ENCODE results near the gene PCBP1.
"Not testable (repeated sequence)": the region's sequence is repeated elsewhere in the genome, so short reads cannot be mapped to it uniquely, and the experiment has no call there.

PCBP1 gene

GRCh38 chr2:70101174-70101573 lies 13.9 kb downstream of the PCBP1 start:
- no peak for DNase-seq

GRCh38 chr2:70101686-70102085 lies 14.4 kb downstream of the PCBP1 start:
- DNase-seq = not testable (repeated sequence)

GRCh38 chr2:70102323-70102905 lies 15.1 kb downstream of the PCBP1 start:
- not testable (repeated sequence) for DNase-seq

GRCh38 chr2:70103531-70104061 lies 16.3 kb downstream of the PCBP1 start:
- no peak for DNase-seq

GRCh38 chr2:70104231-70105111 lies 17.2 kb downstream of the PCBP1 start:
- no peak for DNase-seq

- not testable (repeated sequence) for DNase-seq
Observed at GRCh38 chr2:70106138-70106537, 18.9 kb downstream of the PCBP1 start.

GRCh38 chr2:70110397-70110796 lies 23.1 kb downstream of the PCBP1 start:
- DNase-seq = not testable (repeated sequence)

GRCh38 chr2:70111752-70112591 lies 24.7 kb downstream of the PCBP1 start:
- DNase-seq = no peak

- no peak for DNase-seq
Observed at GRCh38 chr2:70113359-70114070, 26.2 kb downstream of the PCBP1 start.

- no peak for DNase-seq
Observed at GRCh38 chr2:70115646-70116442, 28.6 kb downstream of the PCBP1 start.

- no peak for DNase-seq
Observed at GRCh38 chr2:70116936-70117552, 29.8 kb downstream of the PCBP1 start.

GRCh38 chr2:70118798-70119454 lies 31.6 kb downstream of the PCBP1 start:
- DNase-seq = no peak

GRCh38 chr2:70121627-70122372 lies 34.5 kb downstream of the PCBP1 start:
- DNase-seq = no peak

- DNase-seq = no peak
Observed at GRCh38 chr2:70122470-70122869, 35.2 kb downstream of the PCBP1 start.

GRCh38 chr2:70123051-70123828 lies 36.0 kb downstream of the PCBP1 start:
- no peak for DNase-seq

- DNase-seq = no peak
Observed at GRCh38 chr2:70123829-70124116, 36.5 kb downstream of the PCBP1 start.

GRCh38 chr2:70124983-70125480 lies 37.8 kb downstream of the PCBP1 start:
- peak; percentile 70 for DNase-seq

GRCh38 chr2:70125498-70125898 lies 38.2 kb downstream of the PCBP1 start:
- DNase-seq = no peak

- DNase-seq = no peak
Observed at GRCh38 chr2:70126413-70126812, 39.1 kb downstream of the PCBP1 start.

All from activated CD4-positive, CD25-positive, alpha-beta regulatory T cell treated with anti-CD3 and anti-CD28 coated beads, Interleukin-2, amount 50 U/mL, for 72 hours (primary cell).